OCI-LY3 (cell line): ENCODE results near the gene ZNF829.

Experiments
- CTCF ChIP-seq: fragments of 200-600, 300-600 bp; sonication (generic); IDR thresholded peaks from 2 replicates; pipeline ENCODE4 v1.5.1; 2014; ENCODE audit warnings: antibody characterized with exemption, low read length, low read depth
- EZH2phosphoT487 ChIP-seq: fragments of 200-600 bp; shearing (Covaris generic); IDR thresholded peaks from 2 replicates; pipeline ENCODE4 v1.6.1; 2018; ENCODE audit warnings: antibody characterized with exemption, mixed run types, low read depth

GRCh38 chr19:36916991-36917390 is 900 bp upstream of the ZNF829 start:
- no peak for TF ChIP-seq CTCF
- no peak for TF ChIP-seq EZH2phosphoT487
